ENCODE data around the gene ASB16.
"Not testable (repeated sequence)": the region's sequence is repeated elsewhere in the genome, so short reads cannot be mapped to it uniquely, and the experiment has no call there.

The ASB16 gene

GRCh38 chr17:44128383-44128782 is 42.1 kb upstream of the ASB16 start:
- Histone ChIP-seq H3K27me3 (replicated peaks; ENCODE audit: insufficient read depth, low read length) (no peaks in the 10 kb centered on the region), H3K4me2 (ENCODE audit: low read depth, low read length) (no peak overlapping the region), H3K9me2 (replicated peaks; ENCODE audit: insufficient read depth, low read length) (no peaks in the 10 kb centered on the region), H3K4me1 (ENCODE audit: low read length) (peaks cover 3% of the 10 kb centered on the region; the same call in 1 of the 2 replicates), H3K4me3 (ENCODE audit: low read length) (no peak overlapping the region), H3K79me2 (ENCODE audit: low read length) (no peaks in the 10 kb centered on the region), H3K9me3 (replicated peaks; ENCODE audit: insufficient read depth, low read length) (no peaks in the 10 kb centered on the region), H3K36me3 (replicated peaks; ENCODE audit: insufficient read depth, low read length) (no peaks in the 10 kb centered on the region), H3K27ac (ENCODE audit: low read length) (no peak overlapping the region), H3F3A (ENCODE audit: insufficient read depth, low read length) (no peaks in the 10 kb centered on the region), H4K20me1 (ENCODE audit: insufficient read depth, low read length) (no peaks in the 10 kb centered on the region), H2AFZ (ENCODE audit: low read length) (no peak overlapping the region), H3K9ac (ENCODE audit: low read length) (no peak overlapping the region)
- no peak for DNase-seq
- TF ChIP-seq EZH2phosphoT487 (IDR thresholded peaks at IDR 0.05; ENCODE audit: low read length) (no peak), EZH2 (optimal IDR thresholded peaks at IDR 0.05; ENCODE audit: low read depth, low read length) (no peak), CTCF (IDR thresholded peaks at IDR 0.05; ENCODE audit: low read length) (no peak)

GRCh38 chr17:44130693-44131349 is 39.7 kb upstream of the ASB16 start:
- Histone ChIP-seq H3K4me1 (ENCODE audit: low read length) (no peaks in the 10 kb centered on the region), H3K4me2 (ENCODE audit: low read depth, low read length) (no peak overlapping the region)
- TF ChIP-seq EZH2 (optimal IDR thresholded peaks at IDR 0.05; ENCODE audit: low read depth, low read length) (no peak), CTCF (IDR thresholded peaks at IDR 0.05; ENCODE audit: low read length) (no peak), EZH2phosphoT487 (IDR thresholded peaks at IDR 0.05; ENCODE audit: low read length) (no peak)

GRCh38 chr17:44131372-44131771 is 39.1 kb upstream of the ASB16 start:
- H3K36me3 ChIP-seq (replicated peaks; ENCODE audit: insufficient read depth, low read length) = not testable (repeated sequence)

More at GRCh38 chr17:44130693-44131349, 39.7 kb upstream of the ASB16 start:
- Histone ChIP-seq H3K4me3 (ENCODE audit: low read length) (no peak overlapping the region), H3K9me3 (replicated peaks; ENCODE audit: insufficient read depth, low read length) (no peaks in the 10 kb centered on the region), H3K27ac (ENCODE audit: low read length) (no peak overlapping the region), H2AFZ (ENCODE audit: low read length) (no peak overlapping the region), H3K9ac (ENCODE audit: low read length) (no peak overlapping the region), H3F3A (ENCODE audit: insufficient read depth, low read length) (no peaks in the 10 kb centered on the region), H3K79me2 (ENCODE audit: low read length) (no peaks in the 10 kb centered on the region), H3K36me3 (replicated peaks; ENCODE audit: insufficient read depth, low read length) (no peaks in the 10 kb centered on the region), H3K9me2 (replicated peaks; ENCODE audit: insufficient read depth, low read length) (no peaks in the 10 kb centered on the region), H4K20me1 (ENCODE audit: insufficient read depth, low read length) (no peaks in the 10 kb centered on the region), H3K27me3 (replicated peaks; ENCODE audit: insufficient read depth, low read length) (no peaks in the 10 kb centered on the region)
- no peak for DNase-seq

GRCh38 chr17:44132275-44132821 is 38.2 kb upstream of the ASB16 start:
- Histone ChIP-seq H3K4me3 (ENCODE audit: low read length) (no peak overlapping the region), H3K79me2 (ENCODE audit: low read length) (no peaks in the 10 kb centered on the region), H3F3A (ENCODE audit: insufficient read depth, low read length) (no peaks in the 10 kb centered on the region), H3K36me3 (replicated peaks; ENCODE audit: insufficient read depth, low read length) (no peaks in the 10 kb centered on the region), H3K27ac (ENCODE audit: low read length) (no peak overlapping the region), H3K9ac (ENCODE audit: low read length) (no peak overlapping the region), H3K4me1 (ENCODE audit: low read length) (no peaks in the 10 kb centered on the region), H4K20me1 (ENCODE audit: insufficient read depth, low read length) (no peaks in the 10 kb centered on the region), H2AFZ (ENCODE audit: low read length) (no peak overlapping the region), H3K4me2 (ENCODE audit: low read depth, low read length) (no peak overlapping the region), H3K27me3 (replicated peaks; ENCODE audit: insufficient read depth, low read length) (no peaks in the 10 kb centered on the region), H3K9me3 (replicated peaks; ENCODE audit: insufficient read depth, low read length) (no peaks in the 10 kb centered on the region), H3K9me2 (replicated peaks; ENCODE audit: insufficient read depth, low read length) (no peaks in the 10 kb centered on the region)
- TF ChIP-seq EZH2 (optimal IDR thresholded peaks at IDR 0.05; ENCODE audit: low read depth, low read length) (no peak), CTCF (IDR thresholded peaks at IDR 0.05; ENCODE audit: low read length) (no peak), EZH2phosphoT487 (IDR thresholded peaks at IDR 0.05; ENCODE audit: low read length) (no peak)
- no peak for DNase-seq

More at GRCh38 chr17:44131372-44131771, 39.1 kb upstream of the ASB16 start:
- not testable (repeated sequence) for DNase-seq; H3K4me2 ChIP-seq (ENCODE audit: low read depth, low read length); H3K9me3 ChIP-seq (replicated peaks; ENCODE audit: insufficient read depth, low read length); H3F3A ChIP-seq (ENCODE audit: insufficient read depth, low read length); H3K79me2 ChIP-seq (ENCODE audit: low read length); H2AFZ ChIP-seq (ENCODE audit: low read length); H3K9me2 ChIP-seq (replicated peaks; ENCODE audit: insufficient read depth, low read length); H4K20me1 ChIP-seq (ENCODE audit: insufficient read depth, low read length); H3K27me3 ChIP-seq (replicated peaks; ENCODE audit: insufficient read depth, low read length); H3K4me1 ChIP-seq (ENCODE audit: low read length); H3K4me3 ChIP-seq (ENCODE audit: low read length); H3K27ac ChIP-seq (ENCODE audit: low read length); H3K9ac ChIP-seq (ENCODE audit: low read length)
